ENCODE results near the gene NEURL4.
"Not testable (repeated sequence)": the region's sequence is repeated elsewhere in the genome, so short reads cannot be mapped to it uniquely, and the experiment has no call there.

Gene NEURL4

DNA sequence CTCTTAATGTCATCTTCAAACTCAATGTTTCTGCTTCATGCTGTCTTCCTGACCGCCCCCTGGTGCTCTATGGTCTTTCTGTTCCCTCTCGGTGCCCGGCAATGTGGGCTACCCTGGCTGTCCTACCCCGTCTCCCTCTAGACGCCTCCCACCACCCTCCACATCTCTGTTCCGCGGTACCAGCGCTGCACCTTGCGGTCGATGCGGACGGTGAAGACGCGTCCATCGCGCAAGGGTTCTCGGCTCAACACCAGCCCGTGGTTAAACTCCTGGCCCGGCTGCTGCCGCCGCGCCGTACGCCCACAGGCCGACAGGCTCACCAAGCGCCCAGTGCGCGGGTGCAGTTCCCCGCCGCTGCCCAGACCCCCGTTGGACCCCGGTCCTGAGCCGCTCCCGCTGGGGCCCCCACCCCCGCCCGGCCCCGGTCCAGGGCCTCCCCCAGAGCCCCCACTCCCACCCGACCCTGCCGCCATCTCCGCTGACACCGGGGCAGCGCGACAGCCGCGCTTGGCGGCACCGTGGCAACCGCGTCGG lies at the start of gene NEURL4:
TSS of gene NEURL4 (minus strand) at position 496 of the 534 bp plus-strand sequence. CDS start at position 473, 23 bp downstream.
- DNase-seq = no peak

DNA sequence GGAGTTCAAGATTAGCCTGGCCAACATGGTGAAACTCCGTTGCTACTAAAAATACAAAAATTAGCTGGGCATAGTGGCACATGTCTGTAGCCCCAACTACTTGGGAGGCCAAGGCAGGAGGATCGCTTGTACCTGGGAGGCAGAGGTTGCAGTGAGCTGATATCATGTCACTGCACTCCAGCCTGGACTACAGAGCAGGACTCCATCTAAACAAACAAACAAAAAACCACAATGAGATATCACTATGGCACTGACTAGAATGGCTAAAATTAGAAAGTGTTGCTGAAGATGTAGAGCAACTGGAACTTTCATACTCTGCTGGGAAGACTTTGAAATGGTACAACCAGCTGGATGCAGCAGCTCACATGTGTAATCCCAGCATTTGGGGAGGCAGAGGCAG lies 45.2 kb upstream of the NEURL4 start:
- DNase-seq = no peak

DNA sequence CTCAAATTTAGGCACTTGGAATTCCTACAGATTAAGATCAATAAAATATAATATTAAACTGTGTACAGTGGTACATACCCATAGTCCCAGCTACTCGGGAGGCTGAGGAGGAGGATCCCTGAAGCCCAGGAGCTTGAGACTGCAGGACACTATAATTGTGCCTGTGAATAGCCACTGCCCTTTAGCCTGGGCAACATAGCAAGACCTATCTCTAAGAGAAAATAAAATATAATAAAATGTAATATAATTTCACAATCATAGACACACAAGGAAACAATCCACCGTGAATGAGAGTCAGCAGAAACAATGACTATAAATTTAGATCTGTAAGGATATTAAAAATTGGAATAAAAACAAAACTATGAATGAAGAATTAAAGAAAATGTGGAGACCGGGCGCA lies 41.7 kb upstream of the NEURL4 start:
- DNase-seq = no peak

DNA sequence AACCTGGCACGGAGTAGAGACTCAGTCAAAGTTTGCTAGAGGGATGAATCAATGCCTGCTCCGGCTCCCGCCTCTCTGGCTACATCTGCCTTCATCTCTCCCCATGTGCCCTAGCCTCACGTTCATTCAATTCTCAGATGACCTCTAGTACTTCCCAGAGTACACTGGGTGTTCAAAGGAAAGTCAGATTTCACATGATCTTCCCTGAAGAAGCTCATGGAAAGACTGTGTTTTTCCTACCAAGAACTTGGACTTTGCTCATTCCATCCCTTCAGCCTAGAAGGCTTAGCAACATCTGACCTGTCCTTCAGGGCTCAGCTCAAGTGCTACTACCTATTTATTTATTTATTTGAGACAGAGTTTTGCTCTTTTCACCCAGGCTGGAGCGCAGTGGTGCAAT lies 40.7 kb upstream of the NEURL4 start:
- DNase-seq = no peak

DNA sequence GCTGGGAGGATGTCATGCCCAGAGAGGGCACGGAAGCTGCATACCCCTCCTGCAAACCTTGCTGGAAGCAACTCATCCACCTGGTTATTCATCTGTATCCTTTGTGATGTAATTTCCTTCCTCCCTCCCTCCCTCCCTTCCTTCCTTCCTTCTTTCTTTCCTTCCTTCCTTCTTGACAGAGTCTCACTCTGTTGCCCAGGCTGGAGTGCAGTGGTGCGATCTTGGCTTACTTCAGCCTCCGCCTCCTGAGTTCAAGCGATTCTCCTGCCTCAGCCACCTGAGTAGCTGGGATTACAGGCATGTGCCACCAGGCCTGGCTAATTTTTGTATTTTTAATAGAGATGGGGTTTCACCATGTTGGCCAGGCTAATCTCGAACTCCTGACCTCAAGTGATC lies 39.5 kb upstream of the NEURL4 start:
- DNase-seq = not testable (repeated sequence)

DNA sequence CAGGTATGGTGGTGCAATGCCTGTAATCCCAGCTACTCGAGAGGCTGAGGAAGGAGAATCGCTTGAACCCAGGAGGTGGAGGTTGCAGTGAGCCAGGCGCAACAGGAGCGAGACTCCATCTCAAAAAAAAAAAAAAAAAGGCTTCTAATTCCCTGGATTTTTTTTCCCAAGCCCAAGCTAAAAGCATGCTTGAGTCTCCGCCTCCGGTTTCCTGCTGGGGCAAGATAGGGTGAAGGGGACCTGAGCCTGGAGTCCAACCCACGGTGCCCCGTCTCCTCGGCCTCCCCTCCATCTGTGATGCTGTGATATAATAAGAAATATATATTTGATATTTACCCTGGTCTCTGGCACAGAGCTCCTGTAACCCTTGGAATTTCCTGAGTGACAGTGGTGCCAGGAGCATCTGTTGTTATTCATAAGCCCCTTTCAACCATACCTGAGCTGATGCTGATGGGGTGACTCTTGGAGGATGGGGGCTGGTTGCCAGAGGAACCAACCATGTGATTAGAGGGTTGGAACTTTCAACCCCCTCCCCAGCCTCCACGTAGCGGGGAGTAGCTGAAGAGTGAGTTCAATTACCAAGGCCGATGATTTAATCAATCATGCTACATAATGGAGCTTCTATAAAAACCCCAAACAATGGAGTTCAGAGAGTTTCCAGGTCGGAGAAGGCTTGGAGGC lies 38.9 kb upstream of the NEURL4 start:
- DNase-seq = no peak

DNA sequence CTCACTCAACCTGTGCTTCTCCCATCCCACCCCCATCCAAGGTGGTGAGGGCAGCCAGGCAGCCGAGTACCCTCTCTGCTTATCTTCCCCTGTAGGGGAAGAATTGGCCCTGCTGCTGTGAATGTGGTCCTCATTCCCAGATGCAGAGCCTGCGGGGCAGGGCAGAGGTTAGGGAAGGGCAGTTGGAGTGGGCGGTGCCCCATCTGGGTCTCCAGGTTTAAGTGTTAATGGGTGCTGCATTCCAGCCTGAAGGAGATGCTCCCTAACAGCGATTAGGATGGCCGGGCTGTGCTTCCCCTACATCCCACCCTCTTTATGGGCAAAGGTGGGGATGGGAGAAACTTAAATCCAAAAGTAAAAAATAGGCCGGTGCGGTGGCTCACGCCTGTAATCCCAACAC lies 37.9 kb upstream of the NEURL4 start:
- DNase-seq = no peak

DNA sequence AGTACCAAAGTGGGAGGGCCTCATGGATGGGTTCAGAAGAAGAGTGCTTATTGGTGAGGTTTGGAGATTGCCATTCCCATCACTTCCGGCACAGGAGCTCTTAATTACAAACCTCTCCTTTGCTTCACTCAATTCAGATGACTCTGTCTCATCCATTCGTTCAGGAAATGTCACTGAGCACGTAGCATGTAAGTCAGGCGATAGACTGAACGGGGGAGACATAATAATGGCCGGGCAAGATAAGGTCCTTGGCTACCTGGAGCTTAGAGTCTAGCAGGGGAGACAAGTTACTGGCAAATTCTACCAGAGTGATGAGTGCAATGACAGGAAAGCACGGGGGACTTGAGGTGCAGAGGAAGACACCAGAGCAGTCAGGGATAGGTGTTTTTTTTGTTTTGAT lies 36.8 kb upstream of the NEURL4 start:
- DNase-seq = not testable (repeated sequence)

DNA sequence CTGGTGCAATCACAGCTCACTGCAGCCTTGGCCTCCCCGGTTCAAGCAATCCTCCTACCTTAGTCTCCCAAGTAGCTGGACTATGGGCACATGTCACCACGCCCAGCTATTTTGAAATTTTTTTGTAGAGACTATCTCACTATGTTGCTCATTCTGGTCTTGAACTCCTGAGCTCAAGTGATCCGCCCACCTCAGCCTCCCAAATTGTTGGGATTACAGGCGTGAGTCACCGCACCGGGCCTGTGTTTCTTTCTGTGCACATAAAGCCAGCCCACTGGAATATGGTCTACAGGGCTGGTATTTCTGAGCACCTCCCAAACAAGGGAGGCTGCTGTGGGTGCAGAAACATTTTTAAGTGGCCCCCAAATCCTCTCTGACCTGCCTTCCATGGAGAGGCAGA lies 34.2 kb upstream of the NEURL4 start:
- no peak for DNase-seq

DNA sequence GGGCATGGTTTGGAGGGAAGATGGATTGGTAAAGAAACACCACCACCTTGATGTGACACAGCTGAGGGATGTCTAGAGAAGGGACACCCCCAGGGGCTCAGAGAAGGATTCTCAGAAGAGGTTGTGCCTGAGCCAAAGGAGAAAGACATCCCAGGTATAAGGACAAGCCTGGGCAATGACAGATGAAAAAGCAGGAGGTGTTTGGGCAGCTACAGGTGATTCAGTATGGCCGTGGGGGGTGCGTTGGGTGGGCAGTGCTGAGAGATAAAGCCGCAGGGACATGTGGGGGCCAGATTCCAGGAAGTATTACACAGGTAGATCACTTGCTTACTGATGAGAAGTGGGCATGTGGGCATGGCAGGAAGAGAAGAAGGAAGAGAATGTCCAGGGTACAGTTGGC lies 32.8 kb upstream of the NEURL4 start:
- no peak for DNase-seq

DNA sequence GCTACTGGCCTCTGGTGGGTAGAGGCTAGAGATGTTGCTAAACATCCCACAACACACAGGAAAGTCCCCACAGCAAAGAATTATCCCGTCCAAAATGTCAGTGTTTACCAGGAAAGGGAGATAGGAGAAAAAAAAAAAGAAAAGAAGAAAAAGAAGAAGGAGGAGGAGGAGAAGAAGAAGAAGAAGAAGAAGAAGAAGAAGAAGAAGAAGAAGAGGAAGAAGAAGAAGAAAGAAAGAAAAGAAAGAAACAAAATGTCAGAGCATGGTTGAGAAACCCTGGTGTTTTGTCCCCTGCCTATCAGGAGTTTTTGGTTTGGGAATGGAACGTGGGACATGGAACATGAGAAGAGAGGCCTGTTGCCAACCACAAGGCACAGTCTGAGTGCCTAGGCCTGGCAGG lies 28.2 kb upstream of the NEURL4 start:
- DNase-seq = no peak

DNA sequence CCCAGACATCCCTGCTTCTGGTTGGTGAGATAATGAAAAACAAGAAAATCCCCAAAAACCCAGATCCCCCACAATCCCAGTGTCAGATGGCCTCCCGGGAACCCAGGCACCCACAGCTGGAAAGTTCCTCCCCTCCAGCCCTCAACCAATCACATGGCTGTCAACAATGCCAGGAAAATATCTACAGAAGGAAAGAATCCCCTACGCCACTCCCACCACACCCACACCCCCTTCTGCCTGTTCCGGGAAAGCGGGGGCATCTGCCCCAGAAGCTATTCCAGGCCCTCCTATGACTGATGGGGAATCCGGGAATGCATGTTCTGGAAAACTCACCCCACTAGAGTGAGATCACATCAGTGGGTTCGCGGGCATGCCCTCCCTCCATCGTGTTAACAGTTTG lies 27.6 kb upstream of the NEURL4 start:
- DNase-seq = no peak

DNA sequence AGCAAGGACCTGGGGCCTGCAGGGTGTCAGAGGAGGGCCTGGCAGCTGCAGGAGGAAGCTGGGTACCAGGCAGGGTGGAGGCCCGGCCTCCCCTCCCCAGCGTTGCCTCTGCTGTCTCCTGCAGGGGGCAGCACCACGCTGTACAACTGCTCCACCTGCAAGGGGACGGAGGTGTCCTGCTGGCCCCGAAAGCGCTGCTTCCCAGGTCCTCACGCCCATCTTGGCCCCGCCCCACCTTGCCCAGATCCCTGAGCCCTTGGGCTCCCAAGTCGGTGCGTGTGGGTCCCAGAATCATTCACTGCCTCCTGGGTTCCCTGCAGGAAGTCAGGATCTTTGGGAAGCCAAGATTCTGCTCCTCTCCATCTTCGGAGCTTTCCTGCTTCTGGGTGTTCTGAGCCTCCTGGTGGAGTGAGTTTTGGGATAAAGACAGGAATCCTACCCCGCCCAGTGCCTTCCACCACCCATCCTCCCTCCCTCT lies 27.0 kb upstream of the NEURL4 start:
- DNase-seq = peak in 1 of 2 donors; percentile 69

DNA sequence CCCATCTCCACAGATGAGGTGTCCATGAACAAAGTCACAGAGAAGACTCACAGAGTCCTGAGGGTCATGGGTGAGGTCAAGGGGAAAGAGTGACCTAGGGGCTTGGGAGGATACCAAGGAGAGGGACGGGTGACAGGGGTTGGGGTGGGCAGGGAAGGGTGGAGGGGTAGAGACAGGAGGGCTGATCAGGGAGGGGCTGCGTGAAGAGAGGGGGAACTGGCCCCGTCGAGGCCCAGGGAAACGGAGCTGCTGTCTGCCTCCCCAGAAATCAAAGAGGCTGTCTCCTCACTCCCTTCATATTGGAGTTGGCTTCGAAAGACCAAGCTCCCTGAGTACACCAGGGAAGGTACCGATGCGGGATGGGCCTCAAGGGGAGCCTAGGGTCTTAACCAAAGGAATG lies 26.4 kb upstream of the NEURL4 start:
- DNase-seq = no peak

DNA sequence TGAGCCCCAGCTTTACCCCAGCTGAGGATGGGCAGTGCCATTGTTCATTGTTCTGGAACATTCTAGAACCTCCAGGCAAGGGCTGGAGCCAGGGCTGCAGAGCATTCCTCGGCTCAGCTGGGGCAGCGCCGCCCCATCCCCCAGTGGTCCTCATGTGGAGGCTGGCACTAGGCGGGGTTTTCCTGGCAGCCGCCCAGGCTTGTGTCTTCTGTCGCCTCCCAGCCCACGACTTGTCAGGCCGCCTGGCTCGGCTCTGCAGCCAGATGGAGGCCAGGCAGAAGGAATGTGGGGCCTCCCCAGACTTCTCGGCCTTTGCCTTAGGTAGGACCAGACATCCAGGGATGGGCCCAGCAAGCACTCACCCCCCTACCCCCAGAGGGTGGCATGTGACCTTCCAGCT lies 25.9 kb upstream of the NEURL4 start, which contains the start of gene TMEM95:
TSS of gene TMEM95 (plus strand) at position 104 of the 400 bp plus-strand sequence. CDS start at position 153, 49 bp downstream.
- peak in 1 of 2 donors; percentile 42 for DNase-seq

DNA sequence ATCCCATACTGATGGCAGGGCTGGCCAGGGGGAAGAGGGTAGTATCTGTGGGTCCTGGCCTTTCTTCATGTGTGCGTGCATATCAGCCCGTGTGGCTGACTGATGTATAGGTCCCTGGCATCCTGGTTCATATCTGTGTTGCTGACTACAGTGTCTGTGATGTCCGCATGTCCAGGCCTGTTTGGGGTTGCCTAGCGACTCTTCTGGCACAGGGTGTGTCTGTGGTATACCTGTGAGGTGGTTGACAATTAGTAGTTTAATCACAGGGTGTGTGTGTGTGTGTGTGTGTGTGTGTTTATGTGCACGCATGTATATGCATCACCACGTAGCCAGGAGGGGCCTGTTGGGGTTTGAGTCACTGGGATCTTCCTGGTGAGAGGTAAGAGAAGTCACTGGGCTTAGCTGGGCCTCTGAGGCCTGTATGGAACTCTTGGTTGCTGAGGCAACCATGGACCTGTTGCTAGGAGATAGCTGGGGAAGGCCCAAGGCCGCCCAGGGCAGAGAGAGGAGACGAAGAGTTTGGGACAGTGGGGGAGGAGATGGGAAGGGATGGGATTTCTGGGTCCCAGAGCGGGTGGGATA lies 25.2 kb upstream of the NEURL4 start:
- no peak for DNase-seq

DNA sequence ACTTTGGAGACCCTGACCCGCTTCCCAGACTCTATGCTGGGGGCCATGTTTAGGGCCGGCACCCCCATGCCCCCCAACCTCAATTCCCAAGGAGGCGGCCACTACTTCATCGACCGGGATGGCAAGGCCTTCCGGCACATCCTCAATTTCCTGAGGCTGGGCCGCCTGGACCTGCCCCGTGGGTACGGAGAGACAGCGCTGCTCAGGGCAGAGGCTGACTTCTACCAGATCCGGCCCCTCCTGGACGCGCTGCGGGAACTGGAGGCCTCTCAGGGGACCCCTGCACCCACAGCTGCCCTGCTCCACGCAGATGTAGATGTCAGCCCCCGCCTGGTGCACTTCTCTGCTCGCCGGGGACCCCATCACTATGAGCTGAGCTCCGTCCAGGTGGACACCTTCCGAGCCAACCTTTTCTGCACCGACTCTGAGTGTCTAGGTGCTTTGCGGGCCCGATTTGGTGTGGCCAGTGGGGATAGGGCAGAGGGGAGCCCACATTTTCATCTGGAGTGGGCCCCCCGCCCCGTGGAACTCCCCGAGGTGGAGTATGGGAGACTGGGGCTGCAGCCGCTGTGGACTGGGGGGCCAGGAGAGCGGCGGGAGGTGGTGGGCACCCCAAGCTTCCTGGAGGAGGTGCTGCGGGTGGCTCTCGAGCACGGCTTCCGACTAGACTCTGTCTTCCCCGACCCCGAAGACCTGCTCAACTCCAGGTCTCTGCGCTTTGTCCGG lies 23.9 kb upstream of the NEURL4 start:
- no peak for DNase-seq

DNA sequence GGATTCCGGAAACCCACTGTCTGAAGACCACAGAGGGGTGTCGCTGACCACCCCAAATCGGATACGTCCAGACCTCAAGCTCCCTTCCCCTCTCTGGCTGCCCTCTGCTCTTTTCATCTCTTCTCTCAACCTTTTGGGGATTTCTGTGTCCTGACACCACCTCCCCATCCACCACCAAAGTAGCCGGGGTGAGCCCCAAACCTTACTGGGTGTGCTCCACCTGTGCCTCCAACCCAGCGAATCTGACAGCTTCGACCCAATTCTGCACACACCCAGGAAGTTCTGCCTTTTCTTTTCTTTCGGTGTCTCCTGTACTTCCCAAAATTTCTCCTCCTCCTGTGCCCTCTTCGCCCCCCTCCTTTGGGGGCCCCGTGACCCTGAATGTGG lies 23.4 kb upstream of the NEURL4 start:
- DNase-seq = no peak

DNA sequence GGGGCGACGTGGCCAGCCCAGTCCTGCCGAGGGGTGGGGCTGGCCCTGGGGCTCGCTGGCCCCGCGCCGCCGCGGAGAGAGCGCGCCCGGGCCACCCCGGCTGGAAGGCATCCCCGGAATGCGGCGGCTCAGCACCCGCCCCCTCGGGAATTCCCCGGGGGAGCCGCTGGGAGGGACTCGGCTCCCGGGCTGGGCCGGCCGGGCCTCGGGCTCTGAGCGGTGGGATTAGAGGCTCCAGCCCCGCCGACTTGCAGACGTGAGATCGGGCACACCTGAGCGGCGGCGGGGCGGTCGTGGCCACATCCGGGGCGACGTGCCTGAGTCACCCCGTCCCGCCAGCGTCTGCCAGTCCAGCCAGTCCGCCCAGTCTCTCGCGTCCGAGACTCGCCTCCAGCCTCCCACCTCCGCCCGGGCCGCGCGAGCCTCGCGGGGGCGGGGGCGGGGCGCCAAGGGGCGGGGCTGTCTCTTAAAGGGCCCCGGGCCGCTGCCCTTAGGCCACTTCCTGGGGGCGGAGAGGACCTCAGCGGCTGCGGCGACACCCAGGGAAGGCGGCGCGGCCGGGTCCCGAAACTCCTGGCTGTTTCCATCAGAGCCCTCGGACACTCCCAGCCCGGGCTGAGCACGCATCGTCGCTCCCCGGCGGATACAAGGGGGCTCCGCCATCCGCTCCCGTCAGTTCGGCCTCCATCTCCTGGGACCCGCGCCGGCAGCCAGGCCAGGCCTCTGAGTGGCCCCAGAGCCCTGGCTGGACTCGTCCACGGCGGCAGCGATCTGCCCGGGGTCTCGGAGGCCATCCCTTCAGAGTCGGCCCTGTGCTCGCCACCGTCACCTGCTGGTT lies 22.7 kb upstream of the NEURL4 start, which contains the start of gene KCTD11:
TSS of gene KCTD11 (plus strand) at position 498 of the 838 bp plus-strand sequence.
- peak; percentile 68 to 84 for DNase-seq

DNA sequence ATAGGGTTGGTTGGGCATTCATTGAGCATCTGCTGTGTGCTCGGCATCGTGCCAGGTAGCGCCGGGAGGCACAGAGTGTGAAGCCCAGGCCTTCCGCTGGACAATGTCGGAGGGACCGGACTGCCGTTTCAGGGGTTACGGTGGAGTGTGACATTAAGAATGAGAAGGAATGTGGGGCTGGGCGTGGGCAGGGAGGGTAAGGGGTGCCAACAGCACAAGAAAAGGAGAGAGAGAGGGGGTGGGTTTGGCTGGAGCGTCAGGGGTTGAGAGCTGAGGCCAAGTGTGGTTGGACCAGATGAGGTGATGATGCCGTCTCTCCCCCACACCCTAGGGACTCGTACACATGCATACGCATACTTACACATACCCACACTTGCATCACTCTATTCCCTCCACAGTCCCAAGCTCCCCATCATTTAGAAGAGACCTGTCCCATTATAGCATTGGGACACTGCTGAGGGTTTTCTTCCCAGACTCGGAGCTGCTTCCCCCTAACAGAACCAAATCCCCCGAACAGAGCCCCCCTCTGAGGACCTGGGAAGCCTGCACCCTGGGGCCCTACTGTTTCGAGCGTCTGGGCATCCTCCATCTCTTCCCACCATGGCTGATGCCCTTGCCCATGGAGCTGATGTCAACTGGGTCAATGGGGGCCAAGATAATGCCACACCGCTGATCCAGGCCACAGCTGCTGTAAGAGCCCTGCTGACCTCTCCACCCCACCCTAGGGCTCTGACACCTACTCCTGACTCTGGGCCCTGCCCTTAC lies 19.5 kb upstream of the NEURL4 start:
- DNase-seq = no peak

DNA sequence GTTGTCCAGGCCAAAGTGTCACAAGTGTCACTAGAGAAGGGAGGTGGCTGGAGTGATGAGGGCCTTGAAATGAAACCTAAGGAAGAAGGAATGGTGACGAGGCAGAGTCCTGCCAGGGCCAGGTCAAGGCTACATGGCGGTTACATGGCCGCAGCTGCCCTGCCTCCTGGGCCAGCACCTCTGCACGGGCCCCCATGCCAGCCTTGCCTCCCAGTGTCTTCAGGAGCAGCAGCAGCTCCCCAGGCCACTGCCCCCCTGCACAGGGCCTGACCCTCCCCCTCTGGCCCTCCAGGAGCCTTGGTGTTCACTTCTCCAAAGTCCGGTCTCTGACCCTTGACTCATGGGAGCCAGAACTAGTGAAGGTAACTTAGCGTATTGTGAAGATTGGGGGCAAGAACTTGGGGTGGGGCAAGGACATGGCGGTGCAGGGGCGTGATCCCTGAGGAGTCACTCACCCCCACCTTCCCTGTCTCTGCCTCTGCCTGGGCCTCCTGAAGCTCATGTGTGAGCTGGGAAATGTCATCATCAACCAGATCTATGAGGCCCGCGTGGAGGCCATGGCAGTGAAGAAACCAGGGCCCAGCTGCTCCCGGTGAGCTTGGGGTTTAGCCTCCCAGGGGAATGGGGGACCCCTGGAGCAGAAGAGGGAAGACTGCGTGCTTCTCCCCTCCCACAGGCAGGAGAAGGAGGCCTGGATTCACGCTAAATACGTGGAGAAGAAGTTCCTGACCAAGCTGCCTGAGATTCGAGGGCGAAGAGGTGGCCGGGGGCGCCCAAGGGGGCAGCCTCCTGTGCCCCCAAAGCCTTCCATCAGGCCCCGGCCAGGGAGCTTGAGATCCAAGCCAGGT lies 18.7 kb upstream of the NEURL4 start:
- no peak for DNase-seq

Data from hippocampal formation (tissue), 2 donors.